Memory B cell (primary cell): ENCODE results near the gene OR13J1.
"Not testable (repeated sequence)": the region's sequence is repeated elsewhere in the genome, so short reads cannot be mapped to it uniquely, and the experiment has no call there.

Source experiments
- ATAC-seq: fragments of 150-1000 bp; cut with Tn5 transposase; 2 replicates; pipeline ENCODE4 v1.10.0; 2021; ENCODE audit warnings: low read depth, mild to moderate bottlenecking, moderate library complexity
- DNase-seq, 2 donors: peaks; one replicate each; pipeline ENCODE4 v3.0.0; 2022; ENCODE audit warnings: low spot score in 2 of 2
- H3K27ac Mint-ChIP-seq: one replicate; pipeline ENCODE4 v1.8.0; 2022; ENCODE audit warnings: mild to moderate bottlenecking, moderate library complexity, mixed read lengths
- H3K27me3 Mint-ChIP-seq: one replicate; pipeline ENCODE4 v1.8.0; 2022; ENCODE audit warnings: mixed read lengths
- H3K36me3 Mint-ChIP-seq: one replicate; pipeline ENCODE4 v1.8.0; 2022; ENCODE audit warnings: mild to moderate bottlenecking, mixed read lengths
- H3K4me1 Mint-ChIP-seq: one replicate; pipeline ENCODE4 v1.8.0; 2022; ENCODE audit warnings: mixed read lengths
- H3K4me3 Mint-ChIP-seq: one replicate; pipeline ENCODE4 v1.8.0; 2022; ENCODE audit warnings: mild to moderate bottlenecking, moderate library complexity, mixed read lengths
- H3K9me3 Mint-ChIP-seq: one replicate; pipeline ENCODE4 v1.8.0; 2022; ENCODE audit warnings: mixed read lengths

The OR13J1 gene

GRCh38 chr9:35870351-35870923, at the start of gene OR13J1:
OR13J1 (minus strand) TSS chr9:35870401; CDS start chr9:35870401, 0 bp downstream.
- Mint-ChIP-seq H3K4me1 (no peaks in the 10 kb centered on the region), H3K36me3 (no peaks in the 10 kb centered on the region), H3K27me3 (peaks cover 2% of the 10 kb centered on the region), H3K9me3 (no peaks in the 10 kb centered on the region), H3K4me3 (no peak within 1 kb of the TSS), H3K27ac (no peak within 1 kb of the TSS)
- DNase-seq: no peak
- no peak for ATAC-seq

- Mint-ChIP-seq H3K27me3 (peaks cover 5% of the 10 kb centered on the region), H3K27ac (no peak overlapping the region)
Measured at GRCh38 chr9:35919212-35920008, 49.2 kb upstream of the OR13J1 start.

GRCh38 chr9:35918780-35919179, 48.6 kb upstream of the OR13J1 start:
- ATAC-seq (no peak), DNase-seq (no peak)
- H3K27ac Mint-ChIP-seq: no peak overlapping the region
- no peaks in the 10 kb centered on the region for H3K9me3 Mint-ChIP-seq
- H3K27me3 Mint-ChIP-seq: peaks cover 2% of the 10 kb centered on the region
- no peaks in the 10 kb centered on the region for H3K36me3 Mint-ChIP-seq
- no peak overlapping the region for H3K4me3 Mint-ChIP-seq
- no peaks in the 10 kb centered on the region for H3K4me1 Mint-ChIP-seq

More at GRCh38 chr9:35919212-35920008, 49.2 kb upstream of the OR13J1 start:
- Mint-ChIP-seq H3K36me3 (no peaks in the 10 kb centered on the region), H3K4me3 (no peak overlapping the region), H3K9me3 (no peaks in the 10 kb centered on the region), H3K4me1 (no peaks in the 10 kb centered on the region)
- ATAC-seq (no peak), DNase-seq (no peak)

GRCh38 chr9:35917261-35917660, 47.1 kb upstream of the OR13J1 start:
- no peak overlapping the region for H3K27ac Mint-ChIP-seq
- no peaks in the 10 kb centered on the region for H3K9me3 Mint-ChIP-seq
- no peak for DNase-seq
- H3K4me3 Mint-ChIP-seq: no peak overlapping the region
- no peaks in the 10 kb centered on the region for H3K36me3 Mint-ChIP-seq
- ATAC-seq: no peak
- H3K4me1 Mint-ChIP-seq: no peaks in the 10 kb centered on the region
- no peaks in the 10 kb centered on the region for H3K27me3 Mint-ChIP-seq

GRCh38 chr9:35915681-35916294, 45.6 kb upstream of the OR13J1 start:
- Mint-ChIP-seq H3K4me3 (no peak overlapping the region), H3K9me3 (no peaks in the 10 kb centered on the region), H3K27me3 (peaks cover under 1% of the 10 kb centered on the region), H3K36me3 (no peaks in the 10 kb centered on the region), H3K27ac (no peak overlapping the region), H3K4me1 (no peaks in the 10 kb centered on the region)
- no peak for DNase-seq
- ATAC-seq: no peak

GRCh38 chr9:35914301-35914807, 44.2 kb upstream of the OR13J1 start:
- H3K27ac Mint-ChIP-seq: no peak overlapping the region
- H3K36me3 Mint-ChIP-seq: no peaks in the 10 kb centered on the region
- ATAC-seq (peak; percentile 41), DNase-seq (no peak)
- H3K27me3 Mint-ChIP-seq: peaks cover 6% of the 10 kb centered on the region
- no peaks in the 10 kb centered on the region for H3K9me3 Mint-ChIP-seq
- no peak overlapping the region for H3K4me3 Mint-ChIP-seq
- H3K4me1 Mint-ChIP-seq: peaks cover 2% of the 10 kb centered on the region

- H3K36me3 Mint-ChIP-seq, H3K27ac Mint-ChIP-seq, ATAC-seq, H3K4me1 Mint-ChIP-seq, H3K4me3 Mint-ChIP-seq, H3K9me3 Mint-ChIP-seq, DNase-seq: not testable (repeated sequence)
- H3K27me3 Mint-ChIP-seq: peaks cover 13% of the 10 kb centered on the region
Measured at GRCh38 chr9:35913429-35913828, 43.2 kb upstream of the OR13J1 start.

GRCh38 chr9:35912791-35913400, 42.7 kb upstream of the OR13J1 start:
- Mint-ChIP-seq H3K27ac (no peak overlapping the region), H3K4me1 (peaks cover 2% of the 10 kb centered on the region), H3K4me3 (no peak overlapping the region), H3K27me3 (peaks cover 13% of the 10 kb centered on the region), H3K9me3 (no peaks in the 10 kb centered on the region), H3K36me3 (no peaks in the 10 kb centered on the region)
- no peak for ATAC-seq
- DNase-seq: no peak

GRCh38 chr9:35911690-35912089, 41.5 kb upstream of the OR13J1 start:
- Mint-ChIP-seq H3K9me3 (no peaks in the 10 kb centered on the region), H3K4me3 (no peak overlapping the region), H3K36me3 (no peaks in the 10 kb centered on the region), H3K4me1 (peaks cover 2% of the 10 kb centered on the region), H3K27ac (no peak overlapping the region), H3K27me3 (peaks cover 15% of the 10 kb centered on the region)
- ATAC-seq (no peak), DNase-seq (no peak)

GRCh38 chr9:35910613-35911359, 40.6 kb upstream of the OR13J1 start:
- H3K4me1 Mint-ChIP-seq: peaks cover 2% of the 10 kb centered on the region
- H3K27ac Mint-ChIP-seq: no peak overlapping the region
- peak; percentile 51 for ATAC-seq
- DNase-seq: no peak
- H3K4me3 Mint-ChIP-seq: no peak overlapping the region
- H3K36me3 Mint-ChIP-seq: no peaks in the 10 kb centered on the region
- H3K9me3 Mint-ChIP-seq: no peaks in the 10 kb centered on the region
- H3K27me3 Mint-ChIP-seq: peaks cover 18% of the 10 kb centered on the region

- Mint-ChIP-seq H3K36me3 (no peaks in the 10 kb centered on the region), H3K4me1 (peaks cover 2% of the 10 kb centered on the region), H3K27ac (no peak overlapping the region), H3K9me3 (no peaks in the 10 kb centered on the region), H3K27me3 (peaks cover 18% of the 10 kb centered on the region), H3K4me3 (no peak overlapping the region)
- DNase-seq (no peak), ATAC-seq (no peak)
Measured at GRCh38 chr9:35909687-35910612, 39.7 kb upstream of the OR13J1 start.

GRCh38 chr9:35909274-35909673, 39.1 kb upstream of the OR13J1 start, which contains the start of gene SPAAR:
SPAAR (plus strand) TSS chr9:35909490; CDS start chr9:35910464, 974 bp downstream.
- no peak within 1 kb of the TSS for H3K4me3 Mint-ChIP-seq
- DNase-seq: no peak

More at GRCh38 chr9:35909274-35909673, 39.1 kb upstream of the OR13J1 start, which contains the start of gene SPAAR:
- H3K4me1 Mint-ChIP-seq: peaks cover 2% of the 10 kb centered on the region
- H3K27ac Mint-ChIP-seq: no peak within 1 kb of the TSS
- no peaks in the 10 kb centered on the region for H3K36me3 Mint-ChIP-seq
- no peaks in the 10 kb centered on the region for H3K9me3 Mint-ChIP-seq
- ATAC-seq: no peak
- peaks cover 18% of the 10 kb centered on the region for H3K27me3 Mint-ChIP-seq
